ENCODE measurements around the gene POLR3E.

GRCh38 chr16:22366371-22366770, 69.2 kb downstream of the POLR3E start:
- TF ChIP-seq, protein P1, sequence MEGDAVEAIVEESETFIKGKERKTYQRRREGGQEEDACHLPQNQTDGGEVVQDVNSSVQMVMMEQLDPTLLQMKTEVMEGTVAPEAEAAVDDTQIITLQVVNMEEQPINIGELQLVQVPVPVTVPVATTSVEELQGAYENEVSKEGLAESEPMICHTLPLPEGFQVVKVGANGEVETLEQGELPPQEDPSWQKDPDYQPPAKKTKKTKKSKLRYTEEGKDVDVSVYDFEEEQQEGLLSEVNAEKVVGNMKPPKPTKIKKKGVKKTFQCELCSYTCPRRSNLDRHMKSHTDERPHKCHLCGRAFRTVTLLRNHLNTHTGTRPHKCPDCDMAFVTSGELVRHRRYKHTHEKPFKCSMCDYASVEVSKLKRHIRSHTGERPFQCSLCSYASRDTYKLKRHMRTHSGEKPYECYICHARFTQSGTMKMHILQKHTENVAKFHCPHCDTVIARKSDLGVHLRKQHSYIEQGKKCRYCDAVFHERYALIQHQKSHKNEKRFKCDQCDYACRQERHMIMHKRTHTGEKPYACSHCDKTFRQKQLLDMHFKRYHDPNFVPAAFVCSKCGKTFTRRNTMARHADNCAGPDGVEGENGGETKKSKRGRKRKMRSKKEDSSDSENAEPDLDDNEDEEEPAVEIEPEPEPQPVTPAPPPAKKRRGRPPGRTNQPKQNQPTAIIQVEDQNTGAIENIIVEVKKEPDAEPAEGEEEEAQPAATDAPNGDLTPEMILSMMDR (IDR thresholded peaks at IDR 0.05): no peak
- TF ChIP-seq ZFX (IDR thresholded peaks at IDR 0.05; ENCODE audit: borderline replicate concordance): no peak

All from 22Rv1 (cell line).